Endothelial cell of umbilical vein (primary cell): Measurements from ENCODE around the gene GADD45GIP1. TPM values are rescaled to one million over a fixed set of nuclear protein-coding genes. Genes with fewer than 3 reads are reported as not detected.

ENCODE experiments used
- BruUV-seq: library from RNA; stranded (reverse); fragments of 400-500 nt; replicated peaks from 2 replicates; lab custom pipeline; 2021; lab: Mats Ljungman, UMichigan
- CTCF ChIA-PET: fragments of 300-600, 350-600 bp; sonication (Branson Sonifier 250); formaldehyde crosslinking; loops from one replicate; lab custom pipeline; 2021; ENCODE audit warnings: antibody characterized with exemption, inconsistent platforms; lab: Charles Lee
- POLR2A ChIA-PET: fragments of 300-600, 350-600 bp; sonication (Branson Sonifier 250); formaldehyde crosslinking; loops from one replicate; lab custom pipeline; 2021; ENCODE audit warnings: antibody characterized with exemption, inconsistent platforms; lab: Charles Lee
- DNase-seq: peaks from one replicate; pipeline ENCODE4 v3.0.0-alpha.2; 2011; ENCODE audit warnings: low read depth, low spot score
- FAIRE-seq: peaks from 2 replicates; lab custom pipeline; 2011; peaks lifted over from hg19 to GRCh38; lab: Jason Lieb, UNC
- H2AFZ ChIP-seq: 2 replicates; pipeline ENCODE4 v1.6.0; 2012; ENCODE audit warnings: low read depth, low read length, control low read depth, inconsistent platforms
- H3K27ac ChIP-seq: 2 replicates; pipeline ENCODE4 v1.5.1; 2011; ENCODE audit warnings: low read depth, mild to moderate bottlenecking, control low read depth, low read length, moderate library complexity; ENCODE audit not compliant: insufficient read depth
- H3K27me3 ChIP-seq, 2 experiments: 2 replicates each; pipeline versions ENCODE4 v1.6.0 to v1.6.1; 2011; ENCODE audit warnings: low read length in 2 of 2, mixed read lengths in 1 of 2; ENCODE audit not compliant: control insufficient read depth in 2 of 2, insufficient read depth in 2 of 2
- H3K36me3 ChIP-seq, 2 experiments: 2 replicates in 1 of 2; 3 replicates in 1 of 2; pipeline ENCODE4 v1.5.1; 2011; ENCODE audit warnings: low read length in 2 of 2, mild to moderate bottlenecking in 1 of 2, moderate library complexity in 1 of 2; ENCODE audit not compliant: control insufficient read depth in 2 of 2, insufficient read depth in 2 of 2; ENCODE audit errors: extremely low read depth in 1 of 2
- H3K4me1 ChIP-seq: 3 replicates; pipeline ENCODE4 v1.5.1; 2011; ENCODE audit warnings: mild to moderate bottlenecking, low read length; ENCODE audit not compliant: control insufficient read depth, insufficient read depth; ENCODE audit errors: extremely low read depth
- H3K4me2 ChIP-seq: 2 replicates; pipeline ENCODE4 v1.6.1; 2011; ENCODE audit warnings: low read length, control low read depth, mixed read lengths; ENCODE audit not compliant: insufficient read depth
- H3K4me3 ChIP-seq, 3 experiments: fragments of 200-600 bp in 1 of 3; sonication (generic), shearing (Covaris generic) in 1 of 3; replicated peaks in 1 of 3; 2 replicates each; pipeline ENCODE4 v1.5.1; 2011 to 2016; ENCODE audit warnings: control low read depth in 3 of 3, low read length in 3 of 3, mild to moderate bottlenecking in 2 of 3, inconsistent platforms in 1 of 3, low read depth in 1 of 3, moderate library complexity in 1 of 3; ENCODE audit not compliant: insufficient read depth in 1 of 3
- H3K79me2 ChIP-seq: 2 replicates; pipeline ENCODE4 v1.6.0; 2012; ENCODE audit warnings: low read length, inconsistent platforms; ENCODE audit not compliant: control insufficient read depth, insufficient read depth
- H3K9ac ChIP-seq: replicated peaks from 2 replicates; pipeline ENCODE3; 2011; ENCODE audit warnings: low read length, control low read depth; ENCODE audit not compliant: insufficient read depth; ENCODE audit errors: extremely low read depth
- H3K9me1 ChIP-seq: replicated peaks from 3 replicates; pipeline ENCODE4 v1.6.0; 2011; ENCODE audit warnings: mild to moderate bottlenecking, low read length; ENCODE audit not compliant: control insufficient read depth, insufficient read depth; ENCODE audit errors: extremely low read depth
- H3K9me3 ChIP-seq: replicated peaks from 2 replicates; pipeline ENCODE4 v1.5.1; 2012; ENCODE audit warnings: low read length, inconsistent platforms; ENCODE audit not compliant: control insufficient read depth, insufficient read depth
- H4K20me1 ChIP-seq: replicated peaks from 2 replicates; pipeline ENCODE3; 2011; ENCODE audit warnings: mild to moderate bottlenecking, low read length; ENCODE audit not compliant: control insufficient read depth, insufficient read depth; ENCODE audit errors: extremely low read depth
- CTCF ChIP-seq, 2 donors: IDR thresholded peaks; 1 replicate in 1 of 2; 2 replicates in 1 of 2; pipeline ENCODE4 v1.5.1; 2011; ENCODE audit warnings: low read length in 2 of 2, mild to moderate bottlenecking in 2 of 2, moderate library complexity in 2 of 2, control low read depth in 1 of 2, inconsistent platforms in 1 of 2, low read depth in 1 of 2; ENCODE audit not compliant: insufficient read depth in 1 of 2; ENCODE audit errors: extremely low read depth in 1 of 2
- EZH2 ChIP-seq: IDR thresholded peaks from 2 replicates; pipeline ENCODE4 v1.6.1; 2012; ENCODE audit warnings: borderline replicate concordance, low read depth, mild to moderate bottlenecking, moderate library complexity, low read length, inconsistent platforms; ENCODE audit not compliant: severe bottlenecking
- FOS ChIP-seq: IDR thresholded peaks from 2 replicates; pipeline ENCODE4 v1.6.1; 2011; ENCODE audit warnings: mild to moderate bottlenecking, low read length, moderate library complexity, borderline replicate concordance; ENCODE audit not compliant: insufficient read depth
- GATA2 ChIP-seq: IDR thresholded peaks from 2 replicates; pipeline ENCODE4 v1.7.0; 2011; ENCODE audit warnings: low read depth, mild to moderate bottlenecking, moderate library complexity, mixed read lengths, low read length; ENCODE audit not compliant: insufficient read length, insufficient read depth
- JUN ChIP-seq: IDR thresholded peaks from 2 replicates; pipeline ENCODE4 v1.6.1; 2011; ENCODE audit warnings: borderline replicate concordance, low read depth; ENCODE audit not compliant: insufficient read length, insufficient read depth
- MAX ChIP-seq: IDR thresholded peaks from 2 replicates; pipeline ENCODE4 v1.6.1; 2011; ENCODE audit not compliant: insufficient read depth, insufficient read length
- MYC ChIP-seq: IDR thresholded peaks from one replicate; pipeline ENCODE4 v1.6.1; 2011; ENCODE audit warnings: mild to moderate bottlenecking, low read depth, low read length
- POLR2A ChIP-seq: IDR thresholded peaks from 2 replicates; pipeline ENCODE4 v1.6.1; 2012; ENCODE audit warnings: low read depth, mild to moderate bottlenecking, control low read depth, low read length
- POLR2AphosphoS5 ChIP-seq: IDR thresholded peaks from 2 replicates; pipeline ENCODE4 v1.6.1; 2012; ENCODE audit warnings: low read depth, mild to moderate bottlenecking, control low read depth, low read length, moderate library complexity; ENCODE audit not compliant: insufficient read depth
- dilution Hi-C: fragments of 300-500 bp; cut with MboI; formaldehyde crosslinking; loops from one replicate; pipeline ENCODE4 v1.15.0; 2019; ENCODE audit warnings: low sequenced_read_pairs; ENCODE audit not compliant: extremely low pct_ligation_motif_present
- intact Hi-C: fragments of 100-400 bp; cut with micrococcal nuclease; formaldehyde crosslinking; loops from one replicate; pipeline ENCODE4 v1.10.0; 2022
- polyA plus RNA-seq, 4 experiments: library from polyadenylated mRNA; depleted of rRNA in 3 of 4; stranded (reverse) in 3 of 4; unstranded in 1 of 4; fragments of >200 nt; gene quantifications; 2 replicates each; pipeline versions ENCODE4 v1.2.1 to v1.2.3, GENCODE V29; 2011 to 2012; ENCODE audit warnings: missing spikeins in 1 of 4
- total RNA-seq: library from RNA; stranded (reverse); gene quantifications from 2 replicates; pipeline ENCODE4 v1.2.3, GENCODE V29; 2021

GADD45GIP1 gene
- total and polyA plus RNA-seq, 2 donors (not counting 3 experiments of a cell fraction or from before 2014, with no cell fraction given): 32.8 to 38.3 TPM

GRCh38 chr19:12930002-12930645 is 26.9 kb downstream of the GADD45GIP1 start:
- peaks cover 10 to 29% of the 10 kb centered on the region in 2 experiments for H3K36me3 ChIP-seq
- H3K4me2 ChIP-seq: no peak overlapping the region
- FAIRE-seq (no peak), DNase-seq (no peak)
- H3K9me1 ChIP-seq: no peaks in the 10 kb centered on the region
- no peak overlapping the region for H3K4me3 ChIP-seq
- H2AFZ ChIP-seq: no peak overlapping the region
- peaks cover 21% of the 10 kb centered on the region for H3K79me2 ChIP-seq
- POLR2A ChIA-PET: no interaction called here
- peaks cover 7% of the 10 kb centered on the region for H3K4me1 ChIP-seq
- CTCF ChIA-PET: no interaction called here
- H4K20me1 ChIP-seq: no peaks in the 10 kb centered on the region
- intact Hi-C loops (loop anchor here (10.0 kb wide), 1 partner anchor 145 kb away; no protein-coding TSS in a partner anchor), dilution Hi-C loops (no loop called here)
- H3K27me3 ChIP-seq: no peaks in the 10 kb centered on the region
- no TSS peak for BruUV-seq
- H3K27ac ChIP-seq: no peak overlapping the region
- H3K9ac ChIP-seq: no peak overlapping the region
- no peaks in the 10 kb centered on the region for H3K9me3 ChIP-seq
- TF ChIP-seq EZH2: no peak
- no peak for TF ChIP-seq CTCF (IDR thresholded peaks at IDR 0.05; ENCODE audit: extremely low read depth in 1 of 2, insufficient read depth in 1 of 2, low read depth in 1 of 2, low read length in 2 of 2)
- no peak for TF ChIP-seq GATA2
- no peak for TF ChIP-seq POLR2AphosphoS5
- TF ChIP-seq JUN: no peak
- TF ChIP-seq MYC: no peak
- TF ChIP-seq POLR2A: no peak
- TF ChIP-seq FOS: no peak
- no peak for TF ChIP-seq MAX
